GM12872 (cell line): Measurements from ENCODE around the gene CRNKL1.

Source experiments
- TF ChIP-seq, protein P1 (sequence below): IDR thresholded peaks from 3 replicates; pipeline ENCODE4 v1.5.1; 2011; ENCODE audit warnings: low read depth, mild to moderate bottlenecking, low read length, moderate library complexity; ENCODE audit not compliant: insufficient read depth

CRNKL1 gene

DNA sequence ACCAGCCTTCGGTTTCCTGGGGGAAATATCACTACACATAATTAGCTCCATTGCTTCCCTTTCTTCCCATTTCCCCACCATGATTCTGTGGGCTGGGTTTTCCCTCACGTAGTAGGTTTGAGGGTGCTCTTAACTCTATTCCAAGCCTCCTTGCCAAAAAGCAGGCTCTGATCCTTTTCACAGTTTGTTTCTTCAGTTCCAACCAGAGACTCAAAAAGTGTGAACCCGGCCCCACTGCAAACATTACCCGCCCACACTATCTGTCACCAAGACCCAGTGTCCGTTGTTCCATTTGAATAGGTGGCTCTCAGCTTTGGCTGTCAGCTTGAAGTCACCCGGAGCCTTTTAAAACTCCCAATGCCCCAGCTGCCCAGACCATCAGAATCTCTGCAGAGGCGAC, 46.9 kb downstream of the CRNKL1 start:
- TF ChIP-seq, protein P1, sequence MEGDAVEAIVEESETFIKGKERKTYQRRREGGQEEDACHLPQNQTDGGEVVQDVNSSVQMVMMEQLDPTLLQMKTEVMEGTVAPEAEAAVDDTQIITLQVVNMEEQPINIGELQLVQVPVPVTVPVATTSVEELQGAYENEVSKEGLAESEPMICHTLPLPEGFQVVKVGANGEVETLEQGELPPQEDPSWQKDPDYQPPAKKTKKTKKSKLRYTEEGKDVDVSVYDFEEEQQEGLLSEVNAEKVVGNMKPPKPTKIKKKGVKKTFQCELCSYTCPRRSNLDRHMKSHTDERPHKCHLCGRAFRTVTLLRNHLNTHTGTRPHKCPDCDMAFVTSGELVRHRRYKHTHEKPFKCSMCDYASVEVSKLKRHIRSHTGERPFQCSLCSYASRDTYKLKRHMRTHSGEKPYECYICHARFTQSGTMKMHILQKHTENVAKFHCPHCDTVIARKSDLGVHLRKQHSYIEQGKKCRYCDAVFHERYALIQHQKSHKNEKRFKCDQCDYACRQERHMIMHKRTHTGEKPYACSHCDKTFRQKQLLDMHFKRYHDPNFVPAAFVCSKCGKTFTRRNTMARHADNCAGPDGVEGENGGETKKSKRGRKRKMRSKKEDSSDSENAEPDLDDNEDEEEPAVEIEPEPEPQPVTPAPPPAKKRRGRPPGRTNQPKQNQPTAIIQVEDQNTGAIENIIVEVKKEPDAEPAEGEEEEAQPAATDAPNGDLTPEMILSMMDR = no peak

DNA sequence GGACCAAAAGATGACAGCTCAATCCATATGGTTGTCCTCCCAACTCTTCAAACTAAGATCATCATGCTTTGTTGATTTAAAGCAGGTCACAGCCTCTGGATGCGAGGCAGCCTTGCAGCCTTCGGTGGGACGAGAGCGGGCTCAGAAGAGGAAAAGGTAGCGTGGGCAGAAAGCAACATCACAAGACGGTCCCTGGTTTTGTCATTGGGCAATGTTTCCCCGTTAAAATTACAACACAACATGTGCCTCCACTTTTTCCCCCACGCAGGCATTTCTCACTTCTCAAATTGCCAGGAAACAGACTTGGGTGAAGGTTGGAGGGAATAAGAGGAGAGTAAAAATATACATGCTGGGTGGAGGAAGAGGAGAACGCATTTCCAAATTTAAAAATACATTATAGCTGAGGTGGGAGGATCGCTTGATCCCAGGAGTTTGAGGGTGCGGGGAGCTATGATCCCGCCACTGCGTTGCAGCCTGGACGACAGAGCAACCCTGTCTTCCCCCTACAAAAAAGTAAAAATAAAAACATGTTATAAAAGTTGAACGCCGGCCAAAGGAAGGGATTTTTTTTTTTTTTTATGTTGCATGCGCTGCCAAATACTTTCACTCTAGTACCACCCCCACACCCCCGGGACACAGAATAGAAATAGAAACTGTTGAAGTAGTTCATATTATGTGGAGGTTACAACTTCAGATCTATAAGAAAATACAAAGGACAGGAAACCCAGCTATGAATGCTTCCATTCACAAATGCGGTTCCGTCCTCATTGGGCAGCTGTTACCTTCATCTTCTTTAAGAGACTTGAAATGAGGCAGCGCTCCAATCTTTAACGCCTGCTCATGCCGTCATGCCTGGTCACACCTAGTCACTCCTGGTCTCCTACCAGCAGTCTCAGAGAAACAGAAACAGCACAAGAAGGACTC, 49.0 kb downstream of the CRNKL1 start:
- TF ChIP-seq, protein P1 = no peak

DNA sequence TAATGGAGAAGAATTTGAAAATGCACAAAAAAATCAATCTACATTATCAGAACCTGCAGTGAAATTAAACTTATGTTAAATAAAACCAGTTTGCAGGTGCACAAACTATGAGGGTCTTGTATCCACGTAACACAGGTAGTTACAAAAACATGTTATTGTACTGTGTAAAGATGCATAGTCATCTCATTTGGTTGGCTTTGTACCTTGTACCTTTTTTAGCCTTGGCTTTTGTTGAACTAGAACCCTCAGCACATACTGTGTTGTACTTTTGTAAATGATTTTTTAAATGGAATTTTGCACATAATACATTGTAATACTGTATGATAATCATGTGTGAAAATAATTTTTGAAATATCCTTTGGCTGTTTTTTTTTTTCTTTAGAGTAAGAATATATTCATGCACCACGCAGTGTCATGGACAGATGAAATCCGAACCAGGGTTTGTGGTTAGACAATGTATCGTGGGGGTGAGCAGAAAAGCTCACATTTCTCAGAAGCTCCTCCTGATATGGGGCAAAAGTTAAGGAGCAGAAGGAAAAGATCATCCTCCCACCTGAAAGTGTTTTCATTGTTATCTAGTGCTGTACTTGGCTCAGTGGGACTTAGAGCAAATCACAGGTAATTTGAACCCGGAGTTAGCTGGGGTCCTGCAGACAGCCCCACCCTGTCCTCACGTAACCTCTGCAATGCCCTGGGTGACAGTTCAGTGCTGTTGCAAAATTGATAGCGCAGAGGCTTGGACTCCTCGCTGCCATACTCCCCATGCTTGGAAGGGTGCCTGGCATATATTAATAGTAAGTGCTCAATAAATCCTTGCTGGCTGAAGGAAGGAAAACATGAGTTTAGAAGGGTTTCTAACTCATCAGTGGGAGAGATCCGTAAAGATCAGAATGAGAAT, 49.9 kb downstream of the CRNKL1 start:
- TF ChIP-seq, protein P1 = no peak

DNA sequence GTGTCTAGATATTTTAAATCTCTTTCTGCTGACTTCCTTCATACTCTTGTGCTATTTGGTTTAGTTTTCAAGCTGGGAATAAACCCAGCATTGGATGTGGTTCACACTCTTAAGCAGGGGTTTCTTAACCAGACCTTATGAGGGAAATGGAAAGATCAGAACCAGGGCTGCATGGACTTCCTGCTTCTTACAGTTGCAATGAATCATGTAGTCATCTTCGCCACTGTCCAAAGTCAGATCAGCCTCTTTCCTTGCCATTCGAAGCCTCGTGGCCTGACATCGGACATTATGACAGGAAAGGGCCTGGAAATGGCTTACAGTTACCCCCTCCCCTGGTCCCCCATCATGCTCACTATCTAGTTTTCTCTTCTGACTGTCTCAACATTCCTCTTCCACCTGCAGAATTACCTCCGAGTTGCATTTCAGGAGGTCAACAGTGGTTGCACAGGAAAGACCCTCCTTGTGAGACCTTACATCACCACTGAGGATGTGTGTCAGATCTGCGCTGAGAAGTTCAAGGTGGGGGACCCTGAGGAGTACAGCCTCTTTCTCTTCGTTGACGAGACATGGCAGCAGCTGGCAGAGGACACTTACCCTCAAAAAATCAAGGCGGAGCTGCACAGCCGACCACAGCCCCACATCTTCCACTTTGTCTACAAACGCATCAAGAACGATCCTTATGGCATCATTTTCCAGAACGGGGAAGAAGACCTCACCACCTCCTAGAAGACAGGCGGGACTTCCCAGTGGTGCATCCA, 51.9 kb downstream of the CRNKL1 start:
- TF ChIP-seq, protein P1 = no peak

DNA sequence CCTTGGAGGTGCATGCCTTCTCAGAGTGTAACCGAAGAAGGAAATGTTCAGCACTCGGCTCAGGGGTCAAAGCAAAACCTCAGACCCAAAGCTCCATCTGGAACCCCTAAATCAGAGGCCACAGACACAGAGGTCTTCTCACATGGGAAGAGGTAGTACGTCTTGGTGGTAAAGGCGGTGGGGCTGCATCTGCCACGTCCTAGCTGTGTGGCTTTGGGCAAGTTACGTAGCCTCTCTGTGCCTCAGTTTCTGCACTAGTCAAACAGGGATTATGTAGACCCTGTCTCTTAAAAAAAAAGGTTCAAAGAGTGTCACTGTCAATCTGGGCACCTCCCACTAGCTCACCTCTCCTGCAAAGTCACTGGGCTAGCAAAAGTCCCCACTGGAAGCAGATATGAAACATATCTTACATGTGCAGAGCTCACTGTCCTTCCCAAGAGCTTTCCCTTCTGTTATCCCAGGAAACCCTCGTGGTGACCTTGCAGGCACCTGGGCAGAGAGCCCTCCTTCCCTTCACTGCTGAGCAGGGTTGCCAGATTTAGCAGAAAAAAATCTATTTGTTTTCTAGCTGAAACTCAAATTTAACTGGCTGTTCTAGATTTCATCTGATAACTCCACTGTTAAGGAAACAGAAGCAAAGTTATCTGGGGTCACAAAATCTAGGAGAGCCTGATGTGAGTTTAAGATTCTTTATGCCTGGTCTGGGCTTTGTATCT, 53.1 kb downstream of the CRNKL1 start:
- TF ChIP-seq, protein P1 = no peak

DNA sequence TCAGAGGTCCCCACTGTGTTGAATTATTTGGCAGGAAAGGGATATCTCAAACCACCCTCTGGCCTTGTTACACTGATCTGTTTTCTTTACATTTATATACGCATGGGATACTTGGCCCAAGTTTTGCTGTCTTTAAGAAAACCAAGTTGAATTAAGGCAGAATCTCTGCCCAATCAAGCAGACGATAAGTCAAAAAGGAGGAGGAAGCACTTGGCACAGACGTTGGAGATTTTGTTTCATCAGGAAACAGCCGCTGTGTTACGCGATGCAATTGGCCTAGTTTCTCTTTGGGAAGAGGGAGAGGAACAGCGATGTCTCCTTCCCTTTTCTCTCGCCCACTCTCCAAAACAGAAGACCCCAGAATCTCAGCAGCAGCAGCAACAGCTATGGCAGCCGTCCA, 55.3 kb downstream of the CRNKL1 start:
- TF ChIP-seq, protein P1 = no peak
